Measurements from ENCODE around the gene SARS1.

Gene SARS1

DNA sequence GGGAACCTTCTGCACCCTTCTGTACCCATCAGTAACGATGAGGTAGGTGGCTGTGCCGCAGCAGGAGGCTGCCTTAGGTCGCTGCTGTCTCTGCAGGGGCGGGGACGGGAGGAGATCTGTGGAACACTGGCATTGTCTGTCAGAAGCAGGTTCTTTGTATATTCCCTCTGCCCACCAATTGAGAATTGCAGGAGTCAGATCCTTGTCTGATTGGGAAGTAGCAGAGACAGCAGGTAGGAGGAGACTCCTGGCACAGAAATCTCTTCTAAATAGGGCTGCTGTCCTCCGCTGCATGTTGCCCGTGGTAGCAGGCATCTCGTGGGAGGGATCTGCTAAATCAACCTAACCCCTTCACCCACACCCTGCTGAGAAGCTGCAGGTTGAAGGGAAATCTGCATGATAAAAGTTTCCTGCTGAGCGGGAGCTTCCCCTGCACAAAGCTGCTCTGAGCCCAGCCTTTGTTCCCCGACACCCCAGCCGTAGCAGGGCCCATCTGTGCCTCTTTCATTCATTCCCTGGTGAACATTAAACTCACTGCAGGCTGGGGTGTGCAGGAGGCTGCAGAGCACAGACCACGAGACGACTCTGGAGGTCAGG, 15.9 kb downstream of the SARS1 start:
- DNase-seq: no peak

DNA sequence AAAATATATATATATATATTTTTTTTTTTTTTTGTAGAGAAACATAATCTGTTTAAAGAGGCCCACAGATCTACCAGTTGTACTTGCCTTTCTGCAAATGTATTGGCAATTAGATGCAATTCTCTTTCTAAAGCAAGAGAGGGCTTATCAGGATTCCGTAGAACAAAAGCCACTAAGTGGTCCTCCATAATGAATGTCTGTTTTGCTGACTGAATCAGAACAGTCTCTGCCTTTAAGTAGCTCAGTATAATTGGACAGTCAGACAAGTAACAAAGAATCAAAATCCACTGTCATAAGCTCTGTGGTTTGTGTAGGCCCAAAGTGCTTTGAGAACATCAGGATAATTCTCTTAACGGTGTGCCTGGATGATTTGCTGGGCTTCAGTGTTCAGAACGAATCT, 17.3 kb downstream of the SARS1 start:
- DNase-seq: no peak

DNA sequence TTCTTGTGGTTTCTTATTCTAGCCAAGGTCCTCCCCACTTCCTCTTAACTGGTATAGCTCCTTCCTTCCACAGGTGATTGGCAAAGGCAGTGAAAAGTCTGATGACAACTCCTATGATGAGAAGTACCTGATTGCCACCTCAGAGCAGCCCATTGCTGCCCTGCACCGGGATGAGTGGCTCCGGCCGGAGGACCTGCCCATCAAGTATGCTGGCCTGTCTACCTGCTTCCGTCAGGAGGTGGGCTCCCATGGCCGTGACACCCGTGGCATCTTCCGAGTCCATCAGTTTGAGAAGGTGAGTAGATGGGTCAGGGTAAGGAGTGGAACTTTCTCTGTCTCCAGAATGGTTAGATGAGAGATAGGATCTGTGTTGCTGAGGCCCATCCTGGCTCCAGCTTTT, 21.4 kb downstream of the SARS1 start:
- no peak for DNase-seq

DNA sequence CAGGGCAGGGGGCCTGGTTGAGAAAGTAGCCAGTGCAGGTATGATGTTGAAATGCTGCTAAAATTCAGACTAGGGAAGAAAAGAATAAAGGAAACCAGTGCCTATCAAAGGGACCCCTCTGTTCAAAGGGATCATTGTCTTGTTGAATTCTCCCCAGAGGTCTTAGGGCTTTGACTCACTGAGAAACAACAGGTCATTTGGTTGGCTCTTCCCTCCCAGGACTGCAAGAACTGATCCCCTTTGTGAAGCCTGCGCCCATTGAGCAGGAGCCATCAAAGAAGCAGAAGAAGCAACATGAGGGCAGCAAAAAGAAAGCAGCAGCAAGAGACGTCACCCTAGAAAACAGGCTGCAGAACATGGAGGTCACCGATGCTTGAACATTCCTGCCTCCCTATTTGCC, 23.8 kb downstream of the SARS1 start:
- DNase-seq: no peak

DNA sequence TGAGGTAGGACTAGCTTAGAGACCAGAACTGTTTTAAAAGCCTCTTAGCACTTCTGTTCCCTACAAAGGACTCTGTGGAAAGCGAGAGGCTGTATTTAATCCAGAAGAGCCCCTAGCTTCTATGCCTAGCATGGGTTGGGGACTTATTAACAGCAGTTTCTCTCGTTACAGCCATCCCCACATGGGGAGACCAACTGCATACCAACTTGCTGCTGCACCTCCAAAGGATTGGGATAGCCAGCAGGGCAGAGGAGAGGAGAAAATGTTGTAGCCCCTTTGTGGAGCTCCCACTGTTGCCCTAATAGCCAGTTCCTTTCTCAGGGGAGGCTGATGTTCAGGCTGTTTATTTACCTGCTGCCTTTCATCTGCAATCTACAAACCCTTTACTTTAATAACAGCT, 24.7 kb downstream of the SARS1 start:
- DNase-seq: no peak

DNA sequence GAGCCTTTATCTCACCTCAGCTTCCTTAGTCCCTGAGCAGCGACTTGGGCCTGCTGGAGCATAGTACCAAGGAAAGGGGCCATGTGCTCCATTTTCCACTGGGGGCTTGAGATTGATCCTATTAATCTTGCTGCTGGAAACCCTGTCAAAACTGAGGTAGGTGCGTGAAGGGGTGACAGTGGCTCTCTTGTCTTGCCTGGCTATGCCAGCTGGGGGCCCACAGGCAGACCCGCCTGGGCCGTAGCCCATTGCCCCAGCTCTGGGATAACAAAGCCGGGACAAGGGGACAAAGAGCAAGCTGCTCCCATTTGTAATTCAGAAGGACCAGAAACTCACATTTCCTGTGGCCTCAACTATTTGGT, 25.3 kb downstream of the SARS1 start:
- no peak for DNase-seq

DNA sequence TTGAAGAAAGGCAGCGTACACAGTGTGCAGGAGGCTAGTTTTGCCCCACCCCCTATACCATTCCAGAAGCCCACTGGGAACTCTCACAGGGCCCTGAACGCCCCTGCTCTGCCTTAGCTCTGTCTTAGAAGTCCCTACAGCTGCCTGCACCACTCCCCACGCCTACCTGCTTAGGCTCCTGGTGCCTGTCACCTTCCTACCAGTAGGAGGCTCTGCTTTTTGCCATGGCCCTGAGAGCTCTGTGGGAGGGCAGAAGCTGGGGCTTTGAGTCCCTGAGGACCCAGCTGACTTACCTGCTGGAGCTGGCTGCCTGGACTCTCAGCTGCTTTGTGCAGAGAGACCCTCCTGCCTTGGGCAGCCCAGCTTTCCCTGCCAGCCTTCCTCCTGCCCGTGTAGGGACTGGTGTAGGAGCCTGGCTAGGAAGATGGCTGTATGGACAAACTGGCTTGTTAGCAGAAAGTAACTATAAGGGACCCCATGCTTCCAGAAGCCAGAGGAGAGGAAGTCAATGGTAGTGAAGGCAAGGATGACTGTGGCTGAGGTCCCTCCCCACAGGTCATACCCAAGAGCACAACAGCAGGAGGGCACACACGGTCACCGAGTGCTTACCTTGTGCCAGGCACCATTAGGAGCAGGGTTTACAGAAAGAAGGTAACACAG, 25.8 kb downstream of the SARS1 start:
- peak; percentile 76 for DNase-seq

DNA sequence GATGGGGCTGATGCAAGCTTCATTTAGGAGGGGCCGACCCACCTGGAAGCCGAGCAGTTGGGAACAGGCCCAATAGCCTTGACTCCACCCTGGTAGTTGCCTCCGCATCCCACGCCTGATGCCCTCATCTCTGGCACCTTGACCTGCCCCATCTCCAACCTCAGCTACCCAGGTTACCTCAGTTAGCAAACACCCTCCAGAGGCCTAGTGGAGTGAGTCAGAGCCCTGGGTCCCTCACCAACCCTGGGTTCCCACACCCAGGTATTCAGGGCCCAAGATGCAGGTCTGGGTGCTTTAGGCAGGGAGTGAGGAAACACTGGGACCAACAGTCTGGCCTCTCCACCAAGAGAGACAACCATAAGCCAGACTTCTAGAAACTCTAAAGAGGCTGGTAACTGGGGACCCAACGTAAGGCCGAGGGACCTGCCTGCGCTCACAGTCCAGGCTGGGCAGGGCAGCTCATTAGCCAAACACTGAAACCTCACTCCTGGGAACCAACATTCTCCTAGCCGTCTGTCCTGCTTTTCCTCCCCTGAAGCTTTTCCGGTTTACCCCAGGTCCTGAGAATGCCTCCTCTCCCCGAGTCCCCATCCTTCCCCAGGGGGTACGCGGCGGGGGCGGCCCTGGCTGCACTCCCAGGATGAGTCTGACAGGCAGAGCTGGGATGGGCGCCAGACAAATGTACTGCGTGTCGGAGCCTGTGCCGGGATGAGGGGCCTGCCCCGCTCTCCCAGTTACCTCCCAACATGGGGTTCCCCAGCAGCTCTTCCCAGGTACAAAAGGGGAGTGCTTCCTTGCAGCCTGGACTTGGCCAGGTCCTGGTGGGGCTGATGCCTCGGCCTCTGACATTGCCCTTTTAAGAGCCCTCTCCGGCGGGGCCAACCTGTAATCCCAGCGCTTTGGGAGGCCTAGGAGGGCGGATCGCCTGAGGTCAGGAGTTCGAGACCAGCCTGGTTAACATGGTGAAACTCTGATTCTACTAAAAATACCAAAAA, 26.7 kb downstream of the SARS1 start:
- peak; percentile 86 for DNase-seq

DNA sequence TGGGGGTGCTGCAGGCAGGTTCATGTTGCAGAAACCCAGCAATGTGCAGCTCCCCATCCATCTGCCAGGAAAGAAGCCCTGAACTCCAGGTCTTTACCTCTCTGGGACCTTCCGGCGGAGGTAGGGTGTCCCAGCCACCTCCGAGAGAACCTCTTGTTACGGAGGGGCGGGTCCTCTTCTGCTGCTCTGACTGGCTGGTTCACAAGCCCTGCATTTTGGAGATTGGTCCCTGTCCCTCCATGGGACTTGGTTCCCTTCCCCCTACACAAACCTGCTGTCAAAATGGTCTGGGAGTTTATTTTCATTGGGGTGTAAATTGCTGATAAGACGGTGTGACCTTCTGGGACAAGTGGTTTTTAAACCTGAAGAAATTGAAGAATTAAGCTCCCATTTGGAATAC, 27.6 kb downstream of the SARS1 start:
- peak; percentile 48 for DNase-seq

DNA sequence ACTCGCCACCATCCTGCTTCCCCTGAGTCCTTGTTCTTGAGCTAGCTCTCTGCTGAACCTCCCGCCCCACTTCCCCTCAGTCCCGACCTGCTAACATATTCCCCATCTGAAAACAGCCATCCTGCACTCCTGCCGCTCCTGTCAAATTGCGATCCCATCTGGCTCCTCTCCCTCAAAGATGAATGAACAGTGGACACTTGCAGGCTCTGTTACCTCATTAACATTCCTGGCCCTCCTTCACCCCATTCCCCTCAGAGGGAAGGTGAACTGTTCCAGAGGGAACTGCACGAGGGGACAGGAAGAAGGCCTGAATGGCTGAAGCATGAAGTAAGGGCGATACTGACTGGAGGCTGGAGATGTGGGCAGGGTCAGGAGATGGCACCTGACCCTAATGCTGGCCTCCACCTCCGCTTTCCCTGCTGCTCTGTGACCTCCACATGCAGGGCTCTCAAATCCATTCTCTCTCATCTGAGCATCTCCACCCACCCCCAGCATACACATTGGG, 28.2 kb downstream of the SARS1 start:
- DNase-seq: peak; percentile 53

DNA sequence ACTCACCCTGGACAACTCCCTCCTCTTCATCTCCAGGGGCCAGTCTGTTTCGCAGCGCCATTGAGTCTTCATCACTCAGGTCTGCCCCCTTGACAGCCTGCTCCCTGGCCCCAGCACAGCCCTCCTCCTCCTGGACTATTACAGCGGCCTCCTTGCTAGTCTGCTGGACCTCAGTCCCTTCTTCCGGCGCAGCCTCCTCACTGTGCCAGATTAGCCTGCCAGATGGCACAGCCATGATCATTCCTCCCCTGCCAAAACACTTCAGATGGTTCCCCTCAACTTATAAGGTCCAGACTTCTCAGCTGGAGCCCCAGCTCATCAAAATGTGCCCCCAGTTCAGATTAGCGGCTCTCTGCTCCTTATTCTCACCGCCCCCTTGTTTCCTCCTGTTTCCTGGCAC, 28.7 kb downstream of the SARS1 start:
- peak; percentile 35 for DNase-seq

DNA sequence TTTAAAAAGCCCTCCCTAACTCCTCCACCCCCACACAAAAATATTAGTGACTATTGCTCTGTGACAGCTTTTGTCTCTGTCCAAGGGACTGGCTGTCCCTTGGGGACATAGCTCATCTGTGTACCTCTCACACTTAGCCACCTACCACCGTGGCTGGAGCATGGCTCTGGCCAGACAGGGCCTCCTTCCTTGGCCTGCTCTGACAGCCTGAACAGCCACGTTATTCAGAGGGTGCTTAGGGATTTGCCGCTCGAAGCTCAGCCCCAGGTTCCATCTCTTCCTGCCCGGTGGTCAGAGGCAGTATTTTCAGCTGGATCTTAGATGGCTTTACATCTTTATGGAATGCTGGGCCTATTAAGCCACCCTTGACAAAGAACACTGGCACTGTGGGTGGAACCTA, 29.5 kb downstream of the SARS1 start:
- peak; percentile 8 for DNase-seq

DNA sequence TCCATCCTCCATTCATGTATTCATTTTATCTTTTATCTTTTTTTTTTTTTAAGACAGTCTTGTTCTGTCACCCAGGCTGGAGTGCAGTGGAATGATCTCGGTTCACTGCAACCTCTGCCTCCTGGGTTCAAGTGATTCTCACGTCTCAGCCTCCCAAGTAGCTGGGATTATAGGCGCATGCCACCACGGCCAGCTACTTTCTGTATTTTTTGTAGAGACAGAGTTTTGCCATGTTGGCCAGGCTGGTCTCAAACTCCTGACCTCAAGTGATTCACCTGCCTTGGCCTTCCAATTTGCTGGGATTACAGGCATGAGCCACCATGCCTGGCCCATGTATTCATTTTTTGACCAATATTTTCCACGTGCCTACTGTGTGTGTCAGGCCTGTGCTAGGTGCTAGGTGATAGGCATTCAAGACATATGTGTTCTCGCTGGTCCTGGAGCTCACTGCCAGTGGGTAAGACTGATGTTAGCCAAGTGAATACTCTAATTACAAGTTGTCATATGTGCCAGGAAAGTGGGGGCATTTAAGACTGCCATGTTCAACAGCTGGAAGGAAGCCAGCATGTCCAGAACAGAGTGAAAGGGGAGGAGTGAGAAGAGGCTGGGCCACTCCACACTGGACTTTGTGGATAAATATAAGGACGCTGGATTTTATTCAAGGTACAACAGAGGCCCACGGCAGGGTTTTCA, 30.3 kb downstream of the SARS1 start:
- DNase-seq: no peak

DNA sequence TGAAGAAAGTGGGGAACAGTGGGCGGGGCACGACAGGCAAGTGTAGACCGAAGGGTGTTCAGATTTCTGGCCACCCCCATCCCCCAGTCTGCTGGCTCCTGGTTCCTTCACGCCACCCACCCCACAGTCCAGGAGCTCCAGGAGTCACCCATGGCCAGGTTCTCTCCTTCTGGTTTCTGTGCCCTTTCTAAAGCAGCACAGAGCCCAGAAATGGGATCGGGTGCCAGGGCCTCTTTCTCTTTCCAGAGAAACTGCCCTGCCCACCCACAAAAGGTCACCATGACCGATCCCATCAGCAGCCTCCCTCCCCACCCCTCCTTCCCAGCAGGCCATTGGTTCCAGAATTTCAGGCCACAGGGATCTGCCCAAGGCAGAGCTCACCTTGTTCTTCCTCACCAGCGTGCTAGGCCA, 32.4 kb downstream of the SARS1 start:
- DNase-seq: no peak

DNA sequence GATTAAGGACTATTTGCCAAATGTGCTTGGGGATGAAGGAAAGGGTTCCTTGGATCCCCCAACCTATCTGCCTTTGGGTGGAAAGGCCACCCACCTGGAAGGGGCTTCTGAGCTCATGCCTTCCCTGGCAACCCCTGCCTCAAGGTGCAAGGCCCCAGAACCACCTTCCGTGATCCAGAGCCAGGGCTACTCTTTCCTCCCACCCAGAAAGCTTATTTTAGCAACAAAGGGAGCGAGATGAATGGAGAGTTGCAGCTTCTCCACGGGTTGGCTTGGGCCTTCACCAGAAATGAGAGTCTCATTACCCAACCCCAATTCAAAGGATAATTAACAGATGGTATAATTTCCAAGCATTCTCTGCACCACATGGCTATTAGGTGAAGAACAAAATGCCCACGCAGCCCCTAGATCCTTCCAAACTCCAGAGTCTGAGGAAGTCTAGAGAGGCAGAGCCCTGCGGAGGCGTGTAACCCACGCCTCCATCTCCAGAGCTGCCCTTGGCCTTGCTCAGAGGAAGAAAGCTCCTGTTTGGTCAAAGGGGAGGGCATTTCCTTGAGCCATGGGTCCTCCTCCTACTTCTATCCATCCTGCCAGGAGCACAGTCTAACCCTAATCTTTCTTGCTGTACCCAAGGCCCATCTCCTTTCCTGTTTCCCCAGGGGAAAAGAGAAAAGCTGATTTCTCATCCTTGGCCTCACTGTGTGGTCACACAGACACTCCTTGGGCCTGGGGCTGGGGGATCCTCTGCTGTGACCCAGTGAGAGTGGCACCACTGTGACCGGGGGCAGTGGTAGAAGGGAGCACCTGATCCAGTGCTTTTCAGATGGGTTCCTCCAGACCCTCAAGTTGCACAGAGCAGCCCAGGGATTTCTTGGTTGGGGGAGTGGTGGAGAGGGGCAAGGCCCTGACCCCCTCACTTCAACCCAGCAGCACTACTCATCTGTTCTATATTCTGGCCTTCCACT, 34.0 kb downstream of the SARS1 start:
- DNase-seq: no peak

DNA sequence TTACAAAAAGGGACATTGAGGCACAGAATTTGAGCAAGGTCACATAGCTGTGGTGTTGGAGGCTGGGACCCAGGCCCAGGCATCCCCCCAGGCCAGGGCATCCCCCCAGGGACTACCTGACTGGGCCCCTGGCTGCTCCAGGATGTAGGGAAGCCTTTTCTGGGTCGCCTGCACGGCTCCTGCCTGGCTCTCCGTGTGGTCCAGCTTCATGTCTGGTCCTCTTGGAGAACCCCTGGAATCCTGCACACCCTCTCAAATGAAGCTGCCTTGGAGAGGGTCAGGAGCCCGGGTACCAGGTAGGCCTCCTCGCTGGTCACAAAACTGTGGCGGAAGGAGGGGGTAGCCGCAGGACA, 34.7 kb downstream of the SARS1 start:
- no peak for DNase-seq

DNA sequence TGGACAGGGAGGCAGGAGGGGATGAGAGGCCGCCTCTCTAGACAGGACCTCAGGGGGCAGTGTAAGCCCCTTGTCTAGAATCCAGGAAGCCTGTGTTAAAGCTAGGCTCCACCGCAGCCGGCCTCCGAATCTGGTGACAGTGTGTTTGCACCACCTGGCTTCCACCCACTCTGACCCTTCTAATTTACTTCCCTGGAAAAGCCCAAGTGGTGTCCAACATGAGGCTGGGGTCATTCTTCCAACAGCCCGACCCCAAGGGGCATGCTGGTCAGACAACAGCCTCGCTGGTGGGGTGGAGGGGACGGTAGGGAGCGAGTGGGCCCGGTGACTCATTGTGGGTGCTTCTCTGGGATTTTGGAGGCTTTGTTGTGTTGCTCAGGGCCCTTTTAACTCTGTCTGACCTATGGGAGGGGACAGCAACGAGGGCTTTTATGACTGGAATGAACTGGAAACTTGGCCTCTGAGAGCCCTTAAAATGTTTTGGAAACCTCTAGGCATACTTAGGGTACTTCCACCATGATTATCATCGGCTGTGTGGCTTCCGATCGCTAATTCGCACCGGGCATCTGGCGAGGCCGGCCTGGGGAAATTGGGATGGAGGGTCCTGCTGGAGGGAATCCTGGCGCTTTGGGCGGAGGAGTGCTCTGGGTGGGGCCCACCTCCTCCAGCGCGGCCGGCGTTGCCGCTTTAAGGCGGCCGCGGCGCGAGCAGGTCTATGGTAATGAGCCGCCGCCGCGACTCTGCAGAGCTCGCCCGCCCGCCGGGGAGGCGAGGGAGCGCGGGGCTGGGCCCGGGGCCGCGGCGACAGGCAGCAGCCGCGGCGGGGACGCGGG, 35.3 kb downstream of the SARS1 start, which contains the start of gene CELSR2:
Gene CELSR2, plus strand, starts transcription at position 743 of the 833 bp plus-strand sequence. CDS start 541 bp downstream, outside the sequence.
- DNase-seq: peak; percentile 55

DNA sequence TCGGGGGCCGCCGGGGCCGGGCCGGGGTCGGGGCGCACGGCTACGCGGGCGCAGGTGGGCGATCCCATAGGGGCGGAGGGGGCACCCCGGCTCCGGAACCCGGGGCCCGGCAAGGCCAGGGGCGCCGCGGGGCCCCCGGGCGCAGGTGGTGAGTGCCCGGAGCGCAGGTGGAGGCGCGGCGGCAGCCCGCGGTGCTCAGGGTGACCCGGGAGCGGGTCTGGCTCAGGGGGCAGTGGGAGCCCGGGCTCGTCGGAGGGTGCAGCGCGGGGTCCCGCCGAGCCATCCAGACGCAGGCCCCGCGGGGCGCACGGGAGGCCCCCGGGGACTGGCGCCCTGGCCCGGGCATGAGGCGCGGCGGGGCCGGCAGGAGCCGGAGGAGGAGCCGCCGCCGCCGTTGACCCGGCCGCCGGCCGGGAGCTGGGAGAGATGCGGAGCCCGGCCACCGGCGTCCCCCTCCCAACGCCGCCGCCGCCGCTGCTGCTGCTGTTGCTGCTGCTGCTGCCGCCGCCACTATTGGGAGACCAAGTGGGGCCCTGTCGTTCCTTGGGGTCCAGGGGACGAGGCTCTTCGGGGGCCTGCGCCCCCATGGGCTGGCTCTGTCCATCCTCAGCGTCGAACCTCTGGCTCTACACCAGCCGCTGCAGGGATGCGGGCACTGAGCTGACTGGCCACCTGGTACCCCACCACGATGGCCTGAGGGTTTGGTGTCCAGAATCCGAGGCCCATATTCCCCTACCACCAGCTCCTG, 36.1 kb downstream of the SARS1 start:
- no peak for DNase-seq

DNA sequence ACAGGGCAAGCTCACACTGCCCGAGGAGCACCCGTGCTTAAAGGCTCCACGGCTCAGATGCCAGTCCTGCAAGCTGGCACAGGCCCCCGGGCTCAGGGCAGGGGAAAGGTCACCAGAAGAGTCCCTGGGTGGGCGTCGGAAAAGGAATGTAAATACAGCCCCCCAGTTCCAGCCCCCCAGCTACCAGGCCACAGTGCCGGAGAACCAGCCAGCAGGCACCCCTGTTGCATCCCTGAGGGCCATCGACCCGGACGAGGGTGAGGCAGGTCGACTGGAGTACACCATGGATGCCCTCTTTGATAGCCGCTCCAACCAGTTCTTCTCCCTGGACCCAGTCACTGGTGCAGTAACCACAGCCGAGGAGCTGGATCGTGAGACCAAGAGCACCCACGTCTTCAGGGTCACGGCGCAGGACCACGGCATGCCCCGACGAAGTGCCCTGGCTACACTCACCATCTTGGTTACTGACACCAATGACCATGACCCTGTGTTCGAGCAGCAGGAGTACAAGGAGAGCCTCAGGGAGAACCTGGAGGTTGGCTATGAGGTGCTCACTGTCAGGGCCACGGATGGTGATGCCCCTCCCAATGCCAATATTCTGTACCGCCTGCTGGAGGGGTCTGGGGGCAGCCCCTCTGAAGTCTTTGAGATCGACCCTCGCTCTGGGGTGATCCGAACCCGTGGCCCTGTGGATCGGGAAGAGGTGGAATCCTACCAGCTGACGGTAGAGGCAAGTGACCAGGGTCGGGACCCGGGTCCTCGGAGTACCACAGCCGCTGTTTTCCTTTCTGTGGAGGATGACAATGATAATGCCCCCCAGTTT, 36.9 kb downstream of the SARS1 start:
- no peak for DNase-seq
